ENCODE results near the gene LPO.

The LPO gene

DNA sequence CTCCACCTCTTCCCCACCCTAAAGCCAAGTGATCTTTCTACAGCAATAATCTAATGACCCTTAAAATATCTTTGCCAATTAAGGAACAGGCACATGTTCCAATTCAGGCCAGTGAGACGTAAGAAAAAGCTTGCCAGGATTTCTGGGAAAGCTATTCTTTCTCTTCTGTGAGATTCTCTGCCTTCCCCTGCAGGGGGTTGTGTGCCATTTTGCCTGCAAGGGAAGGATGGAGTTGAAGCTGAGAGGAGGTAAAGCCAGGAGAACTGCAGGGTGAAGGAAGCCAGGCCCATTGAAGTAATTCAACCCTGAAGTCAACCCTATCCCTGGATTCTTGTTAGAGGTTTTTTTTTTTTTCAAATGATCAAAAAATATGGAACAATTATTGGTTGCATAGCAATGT is 9.0 kb upstream of the LPO start:
- DNase-seq (ENCODE audit: low read depth in 3 of 3) = no peak

DNA sequence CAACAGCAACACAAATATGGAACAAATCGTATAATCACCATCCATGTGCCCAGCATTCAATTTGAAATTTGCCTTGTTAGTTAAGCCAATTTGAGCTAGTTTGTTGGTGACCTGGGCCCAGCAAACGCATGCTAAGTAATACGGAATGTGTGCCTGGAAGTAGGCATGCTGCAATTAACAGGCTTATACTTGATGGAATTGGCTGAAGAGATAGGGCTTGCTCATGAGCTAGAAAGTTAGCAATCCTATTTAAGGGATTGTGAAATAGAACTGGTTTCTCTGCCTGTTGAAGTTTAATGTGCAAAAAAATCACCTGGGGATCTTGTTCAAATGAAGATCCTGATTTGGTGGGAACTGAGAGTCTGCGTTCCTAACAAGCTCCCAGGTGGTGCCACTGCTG is 8.5 kb upstream of the LPO start:
- no peak for DNase-seq (ENCODE audit: low read depth in 3 of 3)

DNA sequence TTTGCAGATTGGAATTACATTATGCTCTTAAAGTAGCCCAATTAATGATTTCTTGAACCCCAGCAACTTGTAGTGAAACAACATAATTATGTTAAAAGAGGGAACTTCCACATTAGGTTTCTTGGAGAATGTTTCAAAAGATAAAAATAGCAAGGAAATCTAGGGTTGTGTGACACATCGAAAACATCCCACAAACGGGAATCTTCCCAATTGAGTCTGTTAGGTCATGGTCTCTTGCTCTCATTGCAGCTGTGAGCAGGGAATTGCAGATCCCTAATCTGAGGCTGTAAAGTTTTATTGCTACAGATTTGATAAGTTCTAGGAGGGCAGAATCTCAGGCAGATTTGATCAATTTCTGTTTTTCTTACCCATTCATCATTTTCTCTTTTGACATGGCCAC is 6.7 kb upstream of the LPO start:
- no peak for DNase-seq (ENCODE audit: low read depth in 3 of 3)

DNA sequence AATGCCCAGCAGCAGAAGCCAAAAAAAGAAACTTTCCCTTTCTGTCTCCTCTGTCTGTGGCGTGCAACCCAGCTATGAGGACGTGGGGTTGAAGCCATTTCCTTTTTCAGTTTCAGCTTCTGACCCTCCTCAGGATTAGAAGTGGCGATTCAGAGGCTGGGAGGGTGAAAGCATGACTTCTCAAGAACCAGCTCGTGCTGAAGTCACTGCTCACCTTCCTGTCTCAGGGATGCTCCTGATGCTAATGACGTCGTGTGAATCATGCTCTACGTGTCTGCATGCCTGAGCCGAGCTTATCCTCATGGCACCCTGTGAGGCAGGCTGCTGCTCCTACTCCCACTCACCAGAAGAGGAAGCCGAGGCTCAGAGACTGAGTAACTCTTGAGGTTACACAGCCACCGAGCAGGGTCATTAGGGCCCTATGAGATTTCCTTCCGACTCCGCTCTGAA is 5.7 kb upstream of the LPO start:
- peak in 2 of 3 donors; percentile 20 to 48 for DNase-seq (ENCODE audit: low read depth in 3 of 3)

DNA sequence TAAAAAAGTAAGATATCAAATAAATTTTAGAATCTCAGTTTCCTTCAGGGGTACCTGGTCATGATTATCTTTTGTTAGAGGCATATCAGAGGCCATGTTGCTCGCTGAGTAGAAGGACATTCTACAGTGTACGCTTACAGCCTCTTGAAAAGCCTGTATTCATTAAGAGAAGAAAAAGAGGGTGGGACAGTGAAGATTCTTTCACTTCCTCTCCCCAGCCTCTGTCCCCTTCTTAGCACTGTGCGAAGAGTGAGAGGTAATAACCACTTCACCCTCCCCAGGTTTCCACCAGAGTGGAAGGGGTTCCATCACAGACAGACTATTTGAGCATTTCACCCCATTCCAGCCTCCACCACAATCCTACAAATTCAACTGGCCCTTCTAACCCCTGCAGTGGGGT is 4.8 kb upstream of the LPO start:
- no peak for DNase-seq (ENCODE audit: low read depth in 3 of 3)

DNA sequence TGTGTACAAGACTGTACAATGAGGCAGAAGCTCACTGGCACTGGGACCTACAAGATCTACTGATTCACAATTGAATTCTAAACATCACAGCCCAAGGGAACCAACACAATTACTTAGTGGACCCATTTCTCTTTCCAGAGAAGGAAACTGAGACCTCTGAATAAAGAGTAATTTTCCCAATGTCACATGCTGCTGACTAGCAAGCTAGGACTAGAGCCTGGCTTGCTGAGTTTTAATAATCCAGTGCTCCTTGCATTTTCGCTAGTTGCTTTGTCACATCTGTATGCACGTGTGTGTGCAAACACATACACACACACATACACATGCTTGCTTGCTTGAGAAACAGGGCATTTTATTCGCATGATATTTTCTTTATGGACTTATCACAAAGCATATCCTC is 3.9 kb upstream of the LPO start:
- DNase-seq (ENCODE audit: low read depth in 3 of 3) = no peak

DNA sequence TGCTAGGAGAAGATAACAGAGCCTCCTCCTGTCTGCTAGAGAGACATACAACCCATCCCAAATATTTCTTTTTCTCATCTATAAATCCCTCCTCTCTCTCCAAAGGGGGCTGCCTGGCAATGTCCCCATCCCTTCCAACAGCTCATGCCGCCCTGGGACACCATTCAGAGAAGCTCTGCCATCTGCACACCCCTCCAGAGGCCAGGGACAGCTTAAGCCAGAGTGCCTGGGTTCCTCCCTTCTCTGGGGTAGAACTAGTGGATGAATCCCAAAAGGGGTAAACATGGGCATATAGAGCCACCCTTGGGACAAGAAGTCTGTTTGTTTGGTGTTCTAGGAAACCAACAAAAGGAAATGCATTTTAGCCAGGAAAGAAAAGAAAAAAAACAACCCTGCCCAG is 2.6 kb upstream of the LPO start:
- DNase-seq (ENCODE audit: low read depth in 3 of 3) = no peak

DNA sequence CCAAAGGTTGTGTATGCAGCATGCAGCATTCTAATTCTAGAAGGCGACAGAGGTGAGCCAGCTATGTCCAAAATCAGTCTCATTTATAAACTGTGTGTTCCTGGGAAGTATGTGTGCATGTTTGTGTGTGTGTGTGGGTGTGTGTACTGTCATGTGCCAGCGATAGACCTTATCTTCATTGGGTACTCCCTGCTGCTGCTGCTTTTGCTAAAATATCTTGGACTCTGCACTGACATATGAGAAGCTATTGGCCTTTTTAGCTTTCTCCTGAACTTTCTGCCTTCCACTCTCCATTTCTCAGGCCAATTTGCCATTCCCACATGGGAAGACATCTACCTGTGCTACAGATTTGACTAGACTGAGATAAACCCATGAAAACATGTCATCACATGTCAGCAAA is 2.0 kb upstream of the LPO start:
- no peak for DNase-seq (ENCODE audit: low read depth in 3 of 3)

DNA sequence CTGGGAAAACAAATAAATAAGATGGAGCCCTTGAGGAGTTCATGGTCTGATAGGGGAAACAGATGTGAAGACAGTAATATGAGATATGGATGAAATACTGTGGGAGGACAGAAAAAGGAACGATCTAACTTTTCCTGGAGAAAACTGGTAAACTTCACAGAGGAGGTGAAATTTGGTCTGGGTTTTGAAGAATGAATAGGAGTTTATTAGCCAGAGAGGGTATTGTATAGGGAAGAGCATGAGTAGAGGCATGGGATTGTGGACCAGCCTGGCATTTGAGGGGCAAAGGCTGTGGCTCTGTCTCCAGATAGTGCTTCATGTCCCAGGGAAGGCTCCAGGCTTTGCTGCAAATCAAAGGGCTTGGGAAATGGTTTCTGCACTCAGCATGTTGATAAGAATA is 1.6 kb downstream of the LPO start:
- DNase-seq (ENCODE audit: low read depth in 3 of 3) = no peak

DNA sequence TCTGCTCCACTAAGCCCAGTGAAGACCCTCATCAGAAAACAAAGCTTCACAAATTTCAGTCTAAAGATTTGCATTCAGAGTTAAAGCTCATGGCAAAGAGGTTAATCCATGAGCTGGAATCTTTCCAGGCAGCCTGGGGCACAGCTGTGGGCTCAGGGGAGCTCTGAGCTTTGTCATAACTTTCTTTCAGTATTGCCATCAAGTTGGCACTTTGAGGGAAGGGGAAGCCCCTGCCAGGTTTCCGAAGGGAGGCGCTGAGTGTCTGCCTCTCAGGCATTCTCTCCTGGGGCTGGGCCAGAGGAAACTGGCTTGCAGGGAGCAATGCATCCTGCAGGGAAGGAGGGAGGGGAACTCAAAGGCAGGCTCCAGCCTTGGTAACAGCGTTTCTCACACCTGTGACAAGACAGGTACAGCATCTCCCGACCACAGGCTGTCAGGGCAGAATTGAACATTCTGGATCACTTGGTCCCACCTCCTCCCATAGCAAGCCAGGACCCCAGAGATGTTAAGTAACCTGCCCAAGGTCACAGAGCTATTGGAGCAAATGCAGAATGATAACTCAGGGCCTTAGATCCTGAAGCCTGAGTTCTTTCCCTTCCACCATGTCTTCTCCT is 3.9 kb downstream of the LPO start:
- peak in 1 of 3 donors; percentile 29 for DNase-seq (ENCODE audit: low read depth in 3 of 3)

DNA sequence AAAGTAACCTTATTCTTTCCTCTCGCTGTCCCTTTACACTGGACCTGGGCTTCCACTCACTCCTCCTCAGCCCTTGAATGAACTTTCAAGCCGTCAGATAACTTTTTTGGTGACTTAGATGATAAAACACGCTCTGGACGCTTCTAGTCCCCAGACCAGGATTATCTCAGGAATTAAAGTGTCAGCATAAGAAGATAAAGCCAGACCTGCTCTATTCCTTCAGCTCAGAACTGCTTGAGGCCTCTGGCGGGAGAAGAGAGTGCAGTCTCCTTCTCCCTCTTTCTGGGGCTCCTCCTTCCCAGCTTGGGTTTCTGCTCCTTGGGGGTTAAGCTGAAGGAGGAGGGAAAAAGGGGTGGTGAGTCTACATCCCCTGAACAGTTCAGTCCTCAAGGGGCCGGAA is 6.6 kb downstream of the LPO start:
- no peak for DNase-seq (ENCODE audit: low read depth in 3 of 3)

DNA sequence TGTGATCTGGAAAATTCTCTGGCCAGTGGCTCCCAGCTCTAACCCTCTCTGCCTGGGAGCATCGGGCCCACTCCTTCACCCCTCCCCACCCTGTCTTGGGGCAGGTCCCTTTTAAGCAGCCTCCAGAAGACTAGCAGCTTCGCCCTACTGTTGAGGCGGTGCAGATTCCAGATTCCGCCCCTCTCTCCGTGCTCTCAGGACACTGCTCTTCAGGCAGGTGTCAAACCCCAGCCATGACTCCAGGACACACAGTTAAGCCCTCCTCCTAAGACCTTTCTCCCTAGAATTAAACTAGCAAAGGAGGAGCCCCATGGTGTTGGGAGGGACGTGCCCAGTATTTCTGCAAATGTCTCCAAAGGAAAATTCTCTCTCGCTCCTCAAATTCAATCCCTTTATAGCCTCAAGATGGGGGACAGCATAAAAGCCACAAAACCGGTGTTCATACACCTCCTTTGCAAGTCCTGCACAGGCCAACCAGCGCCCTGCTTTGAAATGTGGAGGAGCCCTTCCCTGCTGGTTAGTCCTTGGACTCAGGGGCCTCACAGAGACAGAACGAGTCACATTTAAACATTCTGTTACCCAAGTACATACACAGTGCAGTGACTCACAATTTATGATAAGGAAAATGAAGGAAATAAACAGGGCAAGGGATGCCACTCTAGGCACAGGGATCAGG is 7.2 kb downstream of the LPO start:
- DNase-seq (ENCODE audit: low read depth in 3 of 3) = no peak

DNA sequence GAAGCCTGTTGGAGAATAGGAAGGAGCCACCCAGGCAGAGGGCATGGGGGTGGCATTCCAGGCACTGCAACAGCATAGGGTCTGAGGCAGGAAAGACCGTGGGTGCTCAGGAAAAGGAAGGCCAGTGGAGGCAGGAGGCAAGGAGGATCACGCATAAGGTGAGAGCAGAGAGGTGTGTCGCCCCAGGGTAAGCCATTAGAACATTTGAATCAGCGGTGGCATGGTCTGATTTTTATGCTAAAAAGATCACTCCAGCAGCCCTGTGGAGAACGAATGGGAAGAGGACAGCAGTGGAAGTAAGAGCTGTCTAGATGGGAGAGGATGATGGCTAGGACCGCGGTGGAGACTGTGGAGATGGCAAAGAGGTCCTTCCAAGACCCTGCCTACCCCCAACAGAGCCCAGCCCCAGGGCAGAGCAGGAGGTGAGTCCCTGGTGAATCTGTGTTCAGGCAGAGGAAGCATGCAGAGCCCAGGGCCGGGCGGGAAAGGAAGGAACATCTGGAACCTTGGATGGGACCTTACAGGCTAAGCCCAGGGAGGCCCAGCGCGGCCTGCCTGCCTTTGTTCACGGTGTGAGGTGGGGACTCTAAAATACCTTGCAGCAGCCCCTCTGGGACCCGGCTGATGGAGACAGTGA is 7.8 kb downstream of the LPO start:
- no peak for DNase-seq (ENCODE audit: low read depth in 3 of 3)

DNA sequence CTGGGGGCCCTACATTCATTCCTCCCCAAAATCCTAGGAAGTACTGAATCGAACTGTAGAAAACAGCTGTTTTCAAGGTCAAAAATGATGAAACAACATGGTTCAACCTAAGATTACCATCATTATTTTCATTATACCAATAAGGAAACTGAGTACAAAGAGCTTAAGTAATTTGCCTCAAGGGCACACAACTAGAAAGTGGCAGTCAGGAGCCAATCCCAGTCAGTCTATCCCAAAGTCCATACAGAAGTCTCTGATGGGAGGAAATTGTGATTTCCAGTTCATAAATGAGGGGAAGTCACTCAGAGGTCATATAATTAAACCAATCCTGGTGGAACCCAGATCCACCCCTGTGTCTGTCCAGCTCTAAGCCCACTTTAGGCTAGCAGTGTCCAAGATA is 8.4 kb downstream of the LPO start:
- no peak for DNase-seq (ENCODE audit: low read depth in 3 of 3)

DNA sequence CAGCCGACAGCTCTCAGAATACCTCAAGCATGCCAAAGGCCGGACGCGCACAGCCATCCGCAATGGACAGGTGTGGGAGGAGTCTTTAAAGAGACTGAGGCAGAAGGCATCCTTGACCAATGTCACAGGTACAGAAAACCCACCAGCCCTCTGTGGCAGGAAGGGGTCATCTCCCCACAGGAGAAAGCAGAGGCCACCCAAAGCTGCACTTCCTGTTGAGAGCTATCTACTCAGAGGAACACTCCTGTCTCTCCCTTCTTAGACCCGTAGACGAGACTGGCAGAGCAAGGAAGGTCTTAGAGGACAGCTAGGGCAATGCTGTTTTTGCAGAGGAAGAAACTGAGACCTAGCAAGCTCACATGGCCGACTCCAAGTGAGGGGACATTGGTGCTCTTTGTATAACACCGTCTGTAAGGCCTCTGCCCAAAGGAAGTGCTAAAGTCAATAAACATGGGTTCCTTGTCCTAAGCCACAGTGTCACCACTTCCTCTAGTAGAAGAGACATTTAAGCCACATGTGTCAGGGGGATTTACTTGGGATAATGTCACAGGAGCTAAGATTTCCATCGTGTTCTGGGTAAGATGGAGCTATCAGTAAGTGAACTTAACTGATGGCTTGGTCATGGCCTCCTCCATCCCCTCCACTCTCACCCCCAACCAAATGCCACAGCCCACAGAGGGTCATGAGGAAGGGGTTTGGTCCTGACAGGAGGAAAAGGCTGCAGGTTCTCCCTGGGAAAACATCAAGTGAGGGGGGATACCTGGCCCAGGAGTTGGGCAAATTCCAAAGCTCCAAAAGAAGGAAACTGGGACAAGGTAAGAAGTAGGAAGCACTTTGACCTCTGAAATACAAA is 9.4 kb downstream of the LPO start:
- DNase-seq (ENCODE audit: low read depth in 3 of 3) = no peak

DNA sequence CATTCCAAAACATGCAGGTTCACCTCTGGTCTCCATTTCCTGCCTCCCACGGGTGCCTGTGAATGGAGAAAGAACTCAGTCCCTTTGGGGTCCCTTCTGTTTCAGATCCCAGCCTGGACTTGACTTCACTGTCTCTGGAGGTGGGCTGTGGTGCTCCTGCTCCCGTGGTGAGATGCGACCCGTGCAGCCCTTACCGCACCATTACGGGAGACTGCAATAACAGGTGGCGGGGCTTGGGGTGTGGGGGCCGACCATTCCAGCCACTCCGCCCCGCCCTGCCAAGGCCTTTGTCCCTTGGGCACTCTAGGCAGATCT is 10.5 kb downstream of the LPO start:
- no peak for DNase-seq (ENCODE audit: low read depth in 3 of 3)

DNA sequence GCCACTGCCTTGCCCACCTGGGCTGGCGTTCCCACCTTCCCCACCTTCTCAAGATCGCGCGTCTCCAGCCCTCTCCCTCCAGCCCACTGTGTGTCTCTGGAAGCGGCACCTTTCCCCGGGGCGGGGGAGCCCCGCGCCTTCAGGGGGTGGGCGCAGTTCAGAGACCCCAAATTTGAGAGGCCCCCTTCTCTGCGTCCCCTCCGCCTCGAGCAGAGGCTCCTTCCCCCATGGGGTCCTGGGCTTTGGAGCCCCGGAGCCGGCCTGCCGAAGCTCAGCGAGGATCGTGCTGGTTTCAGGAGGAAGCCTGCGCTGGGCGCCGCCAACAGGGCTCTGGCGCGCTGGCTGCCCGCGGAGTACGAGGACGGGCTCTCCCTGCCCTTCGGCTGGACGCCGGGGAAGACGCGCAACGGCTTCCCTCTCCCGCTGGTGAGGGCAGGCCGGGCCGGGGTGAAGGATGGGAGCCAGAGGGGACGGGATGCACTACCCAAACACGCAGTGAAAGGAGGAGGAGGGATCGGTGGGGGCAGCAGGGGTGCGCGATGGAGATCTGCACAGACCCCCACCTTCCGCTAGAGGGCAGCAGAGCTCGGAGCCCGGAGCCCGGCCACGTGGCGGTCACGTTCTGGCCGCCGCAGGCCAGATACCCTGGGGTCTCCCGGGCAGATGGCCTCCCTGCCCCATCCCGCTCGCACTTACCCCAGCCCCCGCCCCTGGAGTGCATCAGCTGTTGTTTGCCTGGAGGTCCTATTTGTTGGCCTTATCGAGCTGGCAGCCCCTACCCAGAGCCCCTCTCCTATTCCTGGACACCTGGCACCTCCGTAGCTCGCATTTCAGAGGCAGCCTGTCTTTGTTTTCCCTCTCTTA is 11.1 kb downstream of the LPO start:
- peak; percentile 55 to 77 (median 65) for DNase-seq (ENCODE audit: low read depth in 3 of 3)

DNA sequence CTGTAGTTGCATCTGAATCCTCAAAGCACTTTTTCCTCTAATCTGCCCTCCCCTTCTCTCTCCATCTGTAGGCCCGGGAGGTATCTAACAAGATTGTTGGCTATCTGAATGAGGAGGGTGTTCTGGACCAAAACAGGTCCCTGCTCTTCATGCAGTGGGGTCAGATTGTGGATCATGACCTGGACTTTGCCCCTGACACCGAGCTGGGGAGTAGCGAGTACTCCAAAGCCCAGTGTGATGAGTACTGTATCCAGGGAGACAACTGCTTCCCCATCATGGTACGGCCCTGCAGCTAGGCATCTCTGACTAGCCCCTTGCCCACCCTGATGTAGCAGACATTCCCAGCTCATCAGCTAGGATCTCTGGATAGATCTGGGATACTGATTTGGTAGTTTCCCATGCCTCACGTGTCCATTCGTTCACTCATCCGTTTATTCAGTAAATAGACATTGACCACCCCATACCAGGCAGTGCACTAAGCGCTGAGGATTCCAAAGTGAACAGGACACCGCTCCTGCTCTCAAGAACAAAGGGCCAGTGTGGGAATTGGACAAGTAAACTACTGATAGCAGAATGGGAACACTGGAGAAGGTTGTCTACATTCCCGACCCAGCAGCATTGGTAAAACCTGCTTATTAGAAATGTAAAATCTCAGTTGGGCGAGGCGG is 12.1 kb downstream of the LPO start:
- DNase-seq (ENCODE audit: low read depth in 3 of 3) = no peak

DNA sequence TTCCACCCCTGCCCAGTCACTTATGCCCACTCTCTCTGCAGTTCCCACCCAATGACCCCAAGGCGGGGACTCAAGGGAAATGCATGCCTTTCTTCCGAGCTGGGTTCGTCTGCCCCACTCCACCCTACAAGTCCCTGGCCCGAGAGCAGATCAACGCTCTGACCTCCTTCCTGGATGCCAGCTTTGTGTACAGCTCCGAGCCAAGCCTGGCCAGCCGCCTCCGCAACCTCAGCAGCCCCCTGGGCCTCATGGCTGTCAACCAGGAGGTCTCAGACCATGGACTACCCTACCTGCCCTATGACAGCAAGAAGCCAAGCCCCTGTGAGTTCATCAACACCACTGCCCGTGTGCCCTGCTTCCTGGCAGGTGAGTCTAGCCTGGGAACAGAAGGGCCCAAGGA is 13.8 kb downstream of the LPO start:
- DNase-seq (ENCODE audit: low read depth in 3 of 3) = no peak

DNA sequence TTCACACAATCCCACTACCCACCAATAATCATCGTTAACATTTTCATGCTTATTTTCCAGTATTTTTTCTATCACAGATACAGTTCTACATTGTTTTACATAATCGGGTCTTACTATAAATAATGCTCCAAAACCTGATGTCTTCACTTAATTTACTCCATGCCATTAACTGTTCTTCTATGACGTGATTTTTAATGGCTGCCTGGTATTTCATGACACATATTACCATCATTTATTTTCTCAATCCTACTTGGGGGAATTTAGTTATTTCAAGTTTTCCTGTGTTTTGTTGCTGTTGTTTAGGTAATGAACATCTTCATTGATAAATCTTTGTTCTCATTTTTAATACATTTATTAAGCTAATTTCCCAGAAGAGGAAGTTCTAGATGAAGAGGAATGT is 14.7 kb downstream of the LPO start:
- DNase-seq (ENCODE audit: low read depth in 3 of 3) = no peak

DNA sequence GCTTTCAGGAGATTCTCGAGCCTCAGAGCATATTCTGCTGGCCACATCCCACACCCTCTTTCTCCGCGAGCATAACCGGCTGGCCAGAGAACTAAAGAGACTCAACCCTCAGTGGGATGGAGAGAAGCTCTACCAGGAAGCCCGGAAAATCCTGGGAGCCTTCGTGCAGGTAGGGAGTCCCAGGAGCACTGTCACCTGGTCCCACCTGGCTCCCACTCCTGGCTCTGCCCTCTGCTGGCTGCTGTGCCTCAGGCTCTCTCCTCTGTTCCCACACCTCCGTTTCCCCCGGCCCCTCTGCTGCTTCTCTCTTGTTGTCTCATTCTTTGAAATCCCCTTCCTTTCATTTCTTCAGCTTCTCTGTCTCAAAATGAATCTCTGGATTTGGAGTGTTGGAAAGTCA is 16.4 kb downstream of the LPO start:
- no peak for DNase-seq (ENCODE audit: low read depth in 3 of 3)
